Measurements from ENCODE around the gene C1QTNF9. TPM values are rescaled to one million over a fixed set of nuclear protein-coding genes. Genes with fewer than 3 reads are reported as not detected.

The C1QTNF9 gene
- total RNA-seq, 1 donor from 2014 or later, result not detected

DNA sequence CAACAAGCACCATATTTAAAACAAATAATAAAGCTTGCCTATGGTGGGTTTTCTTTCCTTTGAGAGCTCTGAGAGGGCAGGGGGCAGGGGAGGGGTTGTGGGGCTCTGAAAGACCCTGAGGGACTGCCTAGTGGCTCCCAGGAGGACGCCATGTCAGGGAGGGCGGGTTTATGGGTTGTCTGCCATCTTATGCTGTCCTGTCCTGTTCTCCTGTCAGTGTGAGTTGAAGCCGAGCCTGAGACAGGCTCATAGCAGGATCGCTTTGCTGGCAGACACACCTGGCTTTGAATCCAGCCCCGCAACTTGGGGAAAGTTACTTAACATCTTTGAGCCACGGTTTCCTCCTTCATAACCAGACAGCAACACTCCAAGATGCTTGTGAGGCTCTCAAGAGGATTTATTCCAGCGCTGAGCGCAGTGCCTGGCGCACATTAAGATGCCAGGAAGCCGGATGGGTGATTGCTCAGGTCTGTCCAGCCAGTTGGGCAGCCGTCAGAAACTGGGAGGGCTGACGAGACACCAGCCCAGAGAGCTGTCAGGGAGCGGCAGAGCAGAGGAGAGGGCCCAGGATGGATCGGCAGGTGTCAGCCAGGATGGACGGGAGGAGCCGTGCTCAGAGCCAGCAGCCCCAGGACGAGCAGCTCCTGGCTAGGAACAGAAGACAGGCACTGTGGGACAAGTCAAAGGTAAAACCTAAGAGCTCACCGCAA lies 36.8 kb upstream of the C1QTNF9 start:
- DNase-seq (ENCODE audit: low read depth, low spot score), result no peak
- no peak overlapping the region for H3K4me3 Mint-ChIP-seq
- H3K27ac Mint-ChIP-seq (ENCODE audit: unreplicated experiment), result peak overlapping the region; percentile 54
- H3K36me3 Mint-ChIP-seq (ENCODE audit: low read depth), result peaks cover 2% of the 10 kb centered on the region
- H3K9me3 Mint-ChIP-seq, result no peaks in the 10 kb centered on the region
- TF ChIP-seq, protein P1, sequence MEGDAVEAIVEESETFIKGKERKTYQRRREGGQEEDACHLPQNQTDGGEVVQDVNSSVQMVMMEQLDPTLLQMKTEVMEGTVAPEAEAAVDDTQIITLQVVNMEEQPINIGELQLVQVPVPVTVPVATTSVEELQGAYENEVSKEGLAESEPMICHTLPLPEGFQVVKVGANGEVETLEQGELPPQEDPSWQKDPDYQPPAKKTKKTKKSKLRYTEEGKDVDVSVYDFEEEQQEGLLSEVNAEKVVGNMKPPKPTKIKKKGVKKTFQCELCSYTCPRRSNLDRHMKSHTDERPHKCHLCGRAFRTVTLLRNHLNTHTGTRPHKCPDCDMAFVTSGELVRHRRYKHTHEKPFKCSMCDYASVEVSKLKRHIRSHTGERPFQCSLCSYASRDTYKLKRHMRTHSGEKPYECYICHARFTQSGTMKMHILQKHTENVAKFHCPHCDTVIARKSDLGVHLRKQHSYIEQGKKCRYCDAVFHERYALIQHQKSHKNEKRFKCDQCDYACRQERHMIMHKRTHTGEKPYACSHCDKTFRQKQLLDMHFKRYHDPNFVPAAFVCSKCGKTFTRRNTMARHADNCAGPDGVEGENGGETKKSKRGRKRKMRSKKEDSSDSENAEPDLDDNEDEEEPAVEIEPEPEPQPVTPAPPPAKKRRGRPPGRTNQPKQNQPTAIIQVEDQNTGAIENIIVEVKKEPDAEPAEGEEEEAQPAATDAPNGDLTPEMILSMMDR (conservative IDR thresholded peaks at IDR 0.05), result no peak
- no peaks in the 10 kb centered on the region for H3K27me3 Mint-ChIP-seq (ENCODE audit: low read depth)
- peaks cover 43% of the 10 kb centered on the region for H3K4me1 Mint-ChIP-seq

DNA sequence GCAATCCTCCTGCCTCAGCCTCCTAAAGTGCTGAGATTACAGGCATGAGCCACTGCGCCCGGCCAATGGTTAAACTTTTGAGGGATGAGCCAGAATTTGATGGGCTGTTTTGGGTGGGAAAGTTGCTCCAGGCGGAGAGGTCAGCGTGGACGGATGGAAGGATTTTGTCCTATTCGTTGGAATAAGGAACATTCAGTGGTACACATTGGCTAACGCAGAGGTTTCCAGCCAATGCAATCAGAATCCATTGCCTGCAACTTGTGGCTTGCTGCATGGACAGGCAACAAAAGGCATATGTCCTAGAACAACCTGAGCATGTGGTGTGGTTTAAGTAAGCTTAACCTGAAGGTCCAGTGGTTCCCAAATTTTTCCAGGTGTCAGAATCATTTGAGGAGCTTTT lies 35.5 kb upstream of the C1QTNF9 start:
- no peaks in the 10 kb centered on the region for H3K9me3 Mint-ChIP-seq
- H3K36me3 Mint-ChIP-seq (ENCODE audit: low read depth), result peaks cover 2% of the 10 kb centered on the region
- TF ChIP-seq, protein P1 (conservative IDR thresholded peaks at IDR 0.05), result no peak
- no peak overlapping the region for H3K27ac Mint-ChIP-seq (ENCODE audit: unreplicated experiment)
- H3K4me3 Mint-ChIP-seq, result no peak overlapping the region
- no peak for DNase-seq (ENCODE audit: low read depth, low spot score)
- H3K27me3 Mint-ChIP-seq (ENCODE audit: low read depth), result no peaks in the 10 kb centered on the region
- peaks cover 43% of the 10 kb centered on the region for H3K4me1 Mint-ChIP-seq

DNA sequence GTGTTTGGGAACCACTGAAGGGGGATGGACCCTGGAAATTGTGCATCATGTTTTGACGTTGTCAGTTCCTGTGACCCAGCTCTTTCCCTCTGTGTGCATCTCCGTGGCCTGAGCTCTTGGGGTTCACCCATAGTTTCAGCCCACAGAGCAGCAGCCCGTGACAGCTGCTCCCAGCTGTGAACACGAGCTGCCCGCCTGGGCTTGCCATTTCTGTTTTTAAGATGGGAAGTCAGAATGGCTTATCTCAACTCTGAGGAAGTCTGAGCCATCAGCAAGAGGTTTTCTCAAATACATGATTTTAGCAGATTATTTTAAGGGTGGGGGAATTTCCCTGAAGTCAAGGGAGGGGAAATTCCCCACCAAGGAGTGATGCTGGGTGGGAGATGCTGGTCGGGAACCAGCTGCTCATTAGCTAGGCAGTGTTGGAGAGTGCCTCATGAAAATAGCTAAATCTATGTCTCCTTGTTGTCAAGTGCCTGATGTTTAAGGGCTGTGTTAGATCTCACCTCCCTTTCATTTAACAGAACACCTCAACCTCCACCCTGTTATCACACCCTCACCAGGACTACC lies 34.8 kb upstream of the C1QTNF9 start:
- DNase-seq (ENCODE audit: low read depth, low spot score), result no peak
- TF ChIP-seq, protein P1 (conservative IDR thresholded peaks at IDR 0.05), result no peak
- Mint-ChIP-seq H3K36me3 (ENCODE audit: low read depth) (peaks cover 2% of the 10 kb centered on the region), H3K27me3 (ENCODE audit: low read depth) (no peaks in the 10 kb centered on the region), H3K9me3 (no peaks in the 10 kb centered on the region), H3K27ac (ENCODE audit: unreplicated experiment) (no peak overlapping the region), H3K4me1 (peaks cover 43% of the 10 kb centered on the region), H3K4me3 (no peak overlapping the region)

DNA sequence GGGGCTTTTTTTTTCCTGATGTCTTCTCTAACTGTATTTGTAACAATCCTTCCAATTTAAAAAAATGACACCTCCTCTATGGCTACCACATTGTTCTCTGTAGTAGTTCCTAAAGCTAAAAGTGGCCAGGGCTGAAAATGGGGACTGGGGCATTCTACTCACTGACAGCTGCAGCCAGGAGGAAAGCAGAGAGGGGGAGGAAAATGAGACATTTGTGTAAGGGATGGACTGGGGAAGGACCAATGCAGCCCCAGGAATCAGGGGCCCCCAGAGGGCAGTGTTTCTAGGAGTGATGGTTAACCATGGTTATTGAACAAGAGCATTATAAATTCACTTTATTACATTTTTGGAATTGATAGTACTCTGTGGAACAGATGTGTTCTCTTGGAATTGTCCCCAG lies 34.3 kb upstream of the C1QTNF9 start:
- TF ChIP-seq, protein P1 (conservative IDR thresholded peaks at IDR 0.05), result no peak
- no peaks in the 10 kb centered on the region for H3K27me3 Mint-ChIP-seq (ENCODE audit: low read depth)
- H3K27ac Mint-ChIP-seq (ENCODE audit: unreplicated experiment), result no peak overlapping the region
- no peak for DNase-seq (ENCODE audit: low read depth, low spot score)
- peaks cover 44% of the 10 kb centered on the region for H3K4me1 Mint-ChIP-seq
- no peak overlapping the region for H3K4me3 Mint-ChIP-seq
- no peaks in the 10 kb centered on the region for H3K9me3 Mint-ChIP-seq
- peaks cover 2% of the 10 kb centered on the region for H3K36me3 Mint-ChIP-seq (ENCODE audit: low read depth)

DNA sequence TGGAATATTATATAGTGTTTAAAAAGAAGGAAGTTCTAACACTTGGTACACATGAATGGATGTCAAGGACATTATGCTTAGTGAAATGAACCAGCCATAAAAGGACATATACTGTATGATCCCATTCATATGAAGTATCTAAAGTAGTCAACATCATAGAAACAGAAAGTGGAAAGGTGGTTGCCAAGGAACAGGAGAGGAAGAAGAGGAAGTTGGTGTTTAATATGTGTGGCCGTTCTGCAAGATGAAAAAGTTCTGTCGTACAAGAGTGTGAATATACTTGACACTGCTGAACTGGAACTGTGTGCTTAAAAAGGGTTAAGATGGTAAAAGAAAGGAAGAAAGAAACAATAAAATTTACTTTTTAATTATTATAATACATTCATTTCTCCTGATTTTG lies 33.1 kb upstream of the C1QTNF9 start:
- TF ChIP-seq, protein P1 (conservative IDR thresholded peaks at IDR 0.05), result no peak
- peaks cover 39% of the 10 kb centered on the region for H3K4me1 Mint-ChIP-seq
- H3K27me3 Mint-ChIP-seq (ENCODE audit: low read depth), result no peaks in the 10 kb centered on the region
- H3K27ac Mint-ChIP-seq (ENCODE audit: unreplicated experiment), result no peak overlapping the region
- H3K36me3 Mint-ChIP-seq (ENCODE audit: low read depth), result peaks cover 2% of the 10 kb centered on the region
- H3K4me3 Mint-ChIP-seq, result no peak overlapping the region
- H3K9me3 Mint-ChIP-seq, result no peaks in the 10 kb centered on the region
- DNase-seq (ENCODE audit: low read depth, low spot score), result no peak
